Naive thymus-derived CD4-positive, alpha-beta T cell (primary cell): Measurements from ENCODE around the gene TBXAS1. TPM values are rescaled to one million over a fixed set of nuclear protein-coding genes. Genes with fewer than 3 reads are reported as not detected.

Source experiments
- ATAC-seq: fragments of 150-1000 bp; cut with Tn5 transposase; 2 replicates; pipeline ENCODE4 v1.10.0; 2021; ENCODE audit warnings: mild to moderate bottlenecking, moderate library complexity
- CTCF ChIA-PET: fragments of 350-600 bp; sonication (Branson Sonifier 250); formaldehyde crosslinking; loops from one replicate; lab custom pipeline; 2021; ENCODE audit warnings: antibody characterized with exemption; lab: Charles Lee
- POLR2A ChIA-PET: fragments of 350-600 bp; sonication (Branson Sonifier 250); formaldehyde crosslinking; loops from one replicate; lab custom pipeline; 2021; ENCODE audit warnings: antibody characterized with exemption, inconsistent platforms; lab: Charles Lee
- DNase-seq, 9 donors: peaks; one replicate each; pipeline versions ENCODE4 v3.0.0 to v3.0.0-alpha.2; 2020 to 2022; ENCODE audit warnings: mixed read lengths in 1 of 9
- H3K27ac ChIP-seq: one replicate; pipeline ENCODE4 v1.7.0; 2013; ENCODE audit warnings: mild to moderate bottlenecking, low read depth, low read length, moderate library complexity
- H3K27me3 ChIP-seq, 2 donors: one replicate each; pipeline ENCODE4 v1.7.0; 2013; ENCODE audit warnings: low read length in 2 of 2, mild to moderate bottlenecking in 2 of 2, moderate library complexity in 2 of 2; ENCODE audit not compliant: control insufficient read depth in 2 of 2, insufficient read depth in 2 of 2
- H3K36me3 ChIP-seq, 3 experiments: 1 replicate in 2 of 3; 2 replicates in 1 of 3; pipeline ENCODE4 v1.7.0; 2013; ENCODE audit warnings: low read length in 3 of 3, mild to moderate bottlenecking in 3 of 3, moderate library complexity in 1 of 3; ENCODE audit not compliant: insufficient read depth in 3 of 3, control insufficient read depth in 2 of 3
- H3K4me1 ChIP-seq, 2 donors: one replicate each; pipeline ENCODE4 v1.7.0; 2013; ENCODE audit warnings: low read length in 2 of 2, mild to moderate bottlenecking in 2 of 2, moderate library complexity in 1 of 2; ENCODE audit not compliant: control insufficient read depth in 2 of 2, insufficient read depth in 2 of 2
- H3K4me3 ChIP-seq: 2 replicates; pipeline ENCODE4 v1.7.0; 2013; ENCODE audit warnings: mild to moderate bottlenecking, low read length
- H3K9me3 ChIP-seq, 3 experiments: 1 replicate in 2 of 3; 2 replicates in 1 of 3; pipeline ENCODE4 v1.7.0; 2013; ENCODE audit warnings: low read length in 3 of 3; ENCODE audit not compliant: control insufficient read depth in 2 of 3
- H3K27ac Mint-ChIP-seq, 9 donors: one replicate each; pipeline ENCODE4 v1.8.0; 2020 to 2022; ENCODE audit warnings: mixed read lengths in 9 of 9, mild to moderate bottlenecking in 8 of 9, moderate library complexity in 5 of 9, inconsistent platforms in 2 of 9
- H3K27me3 Mint-ChIP-seq, 5 donors: one replicate each; pipeline ENCODE4 v1.8.0; 2021 to 2022; ENCODE audit warnings: mixed read lengths in 5 of 5, mild to moderate bottlenecking in 1 of 5
- H3K36me3 Mint-ChIP-seq, 5 donors: one replicate each; pipeline ENCODE4 v1.8.0; 2020 to 2022; ENCODE audit warnings: mixed read lengths in 5 of 5, mild to moderate bottlenecking in 3 of 5, inconsistent platforms in 1 of 5
- H3K4me1 Mint-ChIP-seq, 7 donors: one replicate each; pipeline ENCODE4 v1.8.0; 2020 to 2022; ENCODE audit warnings: mixed read lengths in 7 of 7, mild to moderate bottlenecking in 3 of 7, inconsistent platforms in 1 of 7
- H3K4me3 Mint-ChIP-seq, 10 donors: one replicate each; pipeline ENCODE4 v1.8.0; 2020 to 2022; ENCODE audit warnings: mild to moderate bottlenecking in 10 of 10, mixed read lengths in 10 of 10, moderate library complexity in 6 of 10, inconsistent platforms in 2 of 10
- H3K9me3 Mint-ChIP-seq, 11 donors: one replicate each; pipeline ENCODE4 v1.8.0; 2020 to 2022; ENCODE audit warnings: mixed read lengths in 11 of 11, mild to moderate bottlenecking in 4 of 11, inconsistent platforms in 1 of 11, moderate library complexity in 1 of 11
- intact Hi-C, 2 donors: fragments of 100-400 bp; cut with micrococcal nuclease; formaldehyde crosslinking; loops; one replicate each; pipeline ENCODE4 v1.15.1; 2023
- polyA plus RNA-seq, 2 donors: library from polyadenylated mRNA; unstranded; fragments of 300-500 nt; fragmentation: Illumina TruSeq; gene quantifications; one replicate each; pipeline ENCODE4 v1.2.3, GENCODE V29; 2021
- total RNA-seq, 6 experiments: library from RNA in 5 of 6; stranded (reverse) in 5 of 6; gene quantifications; 1 replicate in 5 of 6; 2 replicates in 1 of 6; pipeline ENCODE4 v1.2.3 and lab custom pipeline; 2021 to 2026

The TBXAS1 gene
- total and polyA plus RNA-seq, 7 experiments from 2014 or later: 1.9 to 70.9 (median 3.2) TPM

- no peak overlapping the region for H3K4me3 ChIP-seq
- no peaks in the 10 kb centered on the region for H3K4me1 ChIP-seq
- Mint-ChIP-seq H3K9me3 (peaks cover 0 to 43% (median 23%) of the 10 kb centered on the region in 11 donors), H3K4me3 (no peak overlapping the region), H3K4me1 (peaks cover 0 to 12% (median 10%) of the 10 kb centered on the region in 7 donors), H3K27ac (no peak overlapping the region), H3K27me3 (peaks cover 0 to 58% (median 0%) of the 10 kb centered on the region in 5 donors), H3K36me3 (peaks cover 0 to 5% (median 4%) of the 10 kb centered on the region in 5 donors)
- DNase-seq (no peak), ATAC-seq (no peak)
- intact Hi-C loops: no loop called here
- H3K27ac ChIP-seq: no peak overlapping the region
- no peaks in the 10 kb centered on the region for H3K36me3 ChIP-seq
- H3K27me3 ChIP-seq: no peaks in the 10 kb centered on the region
- ChIA-PET CTCF (no interaction called here), POLR2A (no interaction called here)
- H3K9me3 ChIP-seq: no peaks in the 10 kb centered on the region
These were observed 77.8 kb downstream of the TBXAS1 start for GRCh38 chr7:139906879-139907278.

- H3K27me3 ChIP-seq: no peaks in the 10 kb centered on the region
- POLR2A ChIA-PET: no interaction called here
- no peak for ATAC-seq
- no peak overlapping the region for H3K27ac Mint-ChIP-seq
- peaks cover 0 to 25% (median 9%) of the 10 kb centered on the region in 11 donors for H3K9me3 Mint-ChIP-seq
- peaks cover 0 to 12% (median 10%) of the 10 kb centered on the region in 7 donors for H3K4me1 Mint-ChIP-seq
- CTCF ChIA-PET: no interaction called here
- peaks cover 0 to 5% (median 4%) of the 10 kb centered on the region in 5 donors for H3K36me3 Mint-ChIP-seq
- H3K27me3 Mint-ChIP-seq: peaks cover 0 to 51% (median 0%) of the 10 kb centered on the region in 5 donors
- no peak overlapping the region for H3K4me3 ChIP-seq
- H3K4me1 ChIP-seq: no peaks in the 10 kb centered on the region
- H3K4me3 Mint-ChIP-seq: no peak overlapping the region
- intact Hi-C loops: no loop called here
- no peaks in the 10 kb centered on the region for H3K9me3 ChIP-seq
- H3K36me3 ChIP-seq: no peaks in the 10 kb centered on the region
- DNase-seq: no peak
- no peak overlapping the region for H3K27ac ChIP-seq
These were observed 79.7 kb downstream of the TBXAS1 start for GRCh38 chr7:139908792-139909191.

GRCh38 chr7:139909379-139910050 lies 80.5 kb downstream of the TBXAS1 start:
- intact Hi-C loops: no loop called here
- DNase-seq: no peak
- Mint-ChIP-seq H3K27me3 (peaks cover 0 to 49% (median 0%) of the 10 kb centered on the region in 5 donors), H3K36me3 (peaks cover 0 to 6% (median 4%) of the 10 kb centered on the region in 5 donors), H3K9me3 (peaks cover 0 to 18% (median 4%) of the 10 kb centered on the region in 11 donors), H3K4me3 (no peak overlapping the region), H3K4me1 (peaks cover 0 to 12% (median 10%) of the 10 kb centered on the region in 7 donors), H3K27ac (peak overlapping the region in 1 of 9 donors; percentile 36)
- H3K27me3 ChIP-seq: no peaks in the 10 kb centered on the region
- H3K27ac ChIP-seq: no peak overlapping the region
- H3K9me3 ChIP-seq: no peaks in the 10 kb centered on the region
- no peak overlapping the region for H3K4me3 ChIP-seq
- H3K36me3 ChIP-seq: no peaks in the 10 kb centered on the region
- ChIA-PET POLR2A (no interaction called here), CTCF (no interaction called here)
- no peak for ATAC-seq
- no peaks in the 10 kb centered on the region for H3K4me1 ChIP-seq

- ATAC-seq (no peak), DNase-seq (no peak)
- Mint-ChIP-seq H3K9me3 (peaks cover 0 to 2% (median 0%) of the 10 kb centered on the region in 11 donors), H3K36me3 (peaks cover 0 to 8% (median under 1%) of the 10 kb centered on the region in 5 donors), H3K27me3 (peaks cover 0 to 24% (median 0%) of the 10 kb centered on the region in 5 donors), H3K4me1 (peaks cover 6 to 22% (median 13%) of the 10 kb centered on the region in 7 donors), H3K27ac (no peak overlapping the region), H3K4me3 (no peak overlapping the region)
- POLR2A ChIA-PET: no interaction called here
- Histone ChIP-seq H3K9me3 (no peaks in the 10 kb centered on the region), H3K4me3 (no peak overlapping the region), H3K4me1 (peaks cover 0 to 6% of the 10 kb centered on the region in 2 donors), H3K27me3 (no peaks in the 10 kb centered on the region), H3K36me3 (no peaks in the 10 kb centered on the region), H3K27ac (no peak overlapping the region)
- CTCF ChIA-PET: no interaction called here
- intact Hi-C loops: no loop called here
These were observed 84.2 kb downstream of the TBXAS1 start for GRCh38 chr7:139913021-139913844.

- POLR2A ChIA-PET: no interaction called here
- no peak overlapping the region for H3K27ac ChIP-seq
These were observed 84.7 kb downstream of the TBXAS1 start for GRCh38 chr7:139913845-139914135.

GRCh38 chr7:139914306-139915267 lies 85.5 kb downstream of the TBXAS1 start:
- no peak for DNase-seq
- Mint-ChIP-seq H3K4me1 (peaks cover 0 to 20% (median 6%) of the 10 kb centered on the region in 7 donors), H3K27me3 (peaks cover 0 to 19% (median 0%) of the 10 kb centered on the region in 5 donors), H3K36me3 (peaks cover 0 to 8% (median 0%) of the 10 kb centered on the region in 5 donors), H3K27ac (peak overlapping the region in 1 of 9 donors; percentile 7), H3K4me3 (no peak overlapping the region), H3K9me3 (peaks cover 0 to 2% (median 0%) of the 10 kb centered on the region in 11 donors)
- Histone ChIP-seq H3K27me3 (no peaks in the 10 kb centered on the region), H3K27ac (no peak overlapping the region), H3K9me3 (no peaks in the 10 kb centered on the region), H3K36me3 (no peaks in the 10 kb centered on the region), H3K4me3 (no peak overlapping the region), H3K4me1 (peaks cover 0 to 6% of the 10 kb centered on the region in 2 donors)
- no peak for ATAC-seq
- ChIA-PET CTCF (no interaction called here), POLR2A (interaction anchor here (1.2 kb wide), 1 partner anchor 12 kb away, joined by 3 read pairs; no protein-coding TSS in a partner anchor)
- intact Hi-C loops: loop anchor here in 1 of 2 donors (5.0 kb wide), 2 partner anchors 68 to 137 kb away; partner anchors contain the start of gene HIPK2

More at GRCh38 chr7:139913845-139914135, 84.7 kb downstream of the TBXAS1 start:
- Histone ChIP-seq H3K27me3 (no peaks in the 10 kb centered on the region), H3K36me3 (no peaks in the 10 kb centered on the region), H3K4me1 (peaks cover 0 to 6% of the 10 kb centered on the region in 2 donors), H3K9me3 (no peaks in the 10 kb centered on the region), H3K4me3 (no peak overlapping the region)
- Mint-ChIP-seq H3K27ac (no peak overlapping the region), H3K9me3 (peaks cover 0 to 2% (median 0%) of the 10 kb centered on the region in 11 donors), H3K36me3 (peaks cover 0 to 8% (median 0%) of the 10 kb centered on the region in 5 donors), H3K27me3 (peaks cover 0 to 21% (median 0%) of the 10 kb centered on the region in 5 donors), H3K4me3 (no peak overlapping the region), H3K4me1 (peaks cover 2 to 20% (median 10%) of the 10 kb centered on the region in 7 donors)
- CTCF ChIA-PET: no interaction called here
- DNase-seq (no peak), ATAC-seq (no peak)
- intact Hi-C loops: no loop called here
